Esophagus muscularis mucosa (tissue), 4 donors: ENCODE data around the gene PCK1. TPM values are rescaled to one million over a fixed set of nuclear protein-coding genes. Genes with fewer than 3 reads are reported as not detected.

Experiments used
- DNase-seq: peaks from one replicate; pipeline ENCODE4 v3.0.0-alpha.2; 2017; ENCODE audit errors: extremely low spot score
- H3K27ac ChIP-seq, 4 donors: fragments of 200-600 bp; sonication (generic); replicated peaks in 1 of 4; 1 replicate in 3 of 4; 2 replicates in 1 of 4; pipeline ENCODE4 v1.5.1; 2016 to 2019; ENCODE audit warnings: mild to moderate bottlenecking in 1 of 4
- H3K27me3 ChIP-seq, 4 donors: fragments of 200-600 bp; sonication (generic); one replicate each; pipeline versions ENCODE4 v1.5.1 to v1.6.0; 2016 to 2019
- H3K36me3 ChIP-seq, 4 donors: fragments of 200-600 bp; sonication (generic); one replicate each; pipeline ENCODE4 v1.5.1; 2016 to 2019
- H3K4me1 ChIP-seq, 4 donors: fragments of 200-600 bp; sonication (generic); one replicate each; pipeline ENCODE4 v1.5.1; 2016 to 2019
- H3K4me3 ChIP-seq, 4 donors: fragments of 200-600 bp; sonication (generic); 1 replicate in 2 of 4; 2 replicates in 2 of 4; pipeline ENCODE4 v1.5.1; 2016 to 2019; ENCODE audit warnings: mild to moderate bottlenecking in 4 of 4, moderate library complexity in 1 of 4
- H3K9me3 ChIP-seq, 4 donors: fragments of 200-600 bp; sonication (generic); 1 replicate in 3 of 4; 2 replicates in 1 of 4; pipeline ENCODE4 v1.5.1; 2016 to 2019
- CTCF ChIP-seq, 3 experiments: fragments of 200-600 bp in 2 of 3; fragments of 450-650 bp in 1 of 3; sonication (generic) in 2 of 3; IDR thresholded peaks; one replicate each; pipeline ENCODE4 v1.5.1; 2017 to 2019; ENCODE audit warnings: antibody characterized with exemption in 3 of 3, mild to moderate bottlenecking in 2 of 3, moderate library complexity in 1 of 3
- EP300 ChIP-seq: sonication (generic); formaldehyde crosslinking; IDR thresholded peaks from one replicate; pipeline ENCODE4 v1.6.1; 2017; ENCODE audit warnings: antibody characterized with exemption
- POLR2A ChIP-seq: fragments of 450-650 bp; IDR thresholded peaks from one replicate; pipeline ENCODE4 v1.6.1; 2017; ENCODE audit warnings: antibody characterized with exemption, moderate library complexity, mild to moderate bottlenecking, low read depth
- POLR2AphosphoS5 ChIP-seq, 2 donors: sonication (generic); formaldehyde crosslinking; IDR thresholded peaks; one replicate each; pipeline ENCODE4 v1.6.1; 2017; ENCODE audit warnings: antibody characterized with exemption in 2 of 2
- WGBS: methylation state at CpG from one replicate; pipeline ENCODE4 v1.1.5; 2018; 5-methylcytosine and 5-hydroxymethylcytosine counted together
- intact Hi-C: fragments of 100-400 bp; cut with DNase I; formaldehyde crosslinking; loops from one replicate; pipeline ENCODE4 v1.15.1; 2023
- total RNA-seq, 4 donors: library from RNA; depleted of rRNA; stranded (reverse); fragments of >200 nt; gene quantifications; one replicate each; pipeline versions ENCODE4 v1.1.0 to v1.2.1, GENCODE V29; 2016

Gene PCK1
- total RNA-seq, 4 donors from 2014 or later: under 0.01 to 0.63 (median 0.06) TPM; not detected in 1

GRCh38 chr20:57608516-57608915 is 47.6 kb downstream of the PCK1 start:
- no peaks in the 10 kb centered on the region for H3K4me1 ChIP-seq
- no peak for DNase-seq
- intact Hi-C loops: no loop called here
- H3K4me3 ChIP-seq: no peak overlapping the region
- no peaks in the 10 kb centered on the region for H3K9me3 ChIP-seq
- peaks cover 0 to 38% (median 0%) of the 10 kb centered on the region in 4 donors for H3K27me3 ChIP-seq
- 85% methylated on average over 4 of the region's 7 CpGs for WGBS
- TF ChIP-seq POLR2A (no peak), POLR2AphosphoS5 (IDR thresholded peaks at IDR 0.05) (no peak), CTCF (IDR thresholded peaks at IDR 0.05) (no peak), EP300 (no peak)
- H3K36me3 ChIP-seq: no peaks in the 10 kb centered on the region
- no peak overlapping the region for H3K27ac ChIP-seq

GRCh38 chr20:57609086-57609841 is 48.4 kb downstream of the PCK1 start:
- Histone ChIP-seq H3K27me3 (peaks cover 0 to 38% (median 0%) of the 10 kb centered on the region in 4 donors), H3K4me1 (no peaks in the 10 kb centered on the region), H3K36me3 (no peaks in the 10 kb centered on the region), H3K27ac (no peak overlapping the region), H3K4me3 (no peak overlapping the region), H3K9me3 (no peaks in the 10 kb centered on the region)
- no peak for TF ChIP-seq POLR2A
- TF ChIP-seq POLR2AphosphoS5 (IDR thresholded peaks at IDR 0.05): no peak
- TF ChIP-seq CTCF (IDR thresholded peaks at IDR 0.05): no peak
- TF ChIP-seq EP300: no peak
- intact Hi-C loops: no loop called here
- no peak for DNase-seq
- WGBS: 87% methylated on average over 11 of the region's 16 CpGs

GRCh38 chr20:57609842-57610167 is 48.9 kb downstream of the PCK1 start:
- H3K4me3 ChIP-seq: no peak overlapping the region
- no peak for DNase-seq
- H3K27me3 ChIP-seq: peaks cover 0 to 40% (median 0%) of the 10 kb centered on the region in 4 donors
- no peak for TF ChIP-seq CTCF (IDR thresholded peaks at IDR 0.05)
- no peak for TF ChIP-seq POLR2AphosphoS5 (IDR thresholded peaks at IDR 0.05)
- no peak for TF ChIP-seq EP300
- no peak for TF ChIP-seq POLR2A
- H3K9me3 ChIP-seq: no peaks in the 10 kb centered on the region
- H3K4me1 ChIP-seq: no peaks in the 10 kb centered on the region
- no peak overlapping the region for H3K27ac ChIP-seq
- intact Hi-C loops: no loop called here
- 90% methylated on average over 8 of the region's 8 CpGs for WGBS
- H3K36me3 ChIP-seq: no peaks in the 10 kb centered on the region

- Histone ChIP-seq H3K27ac (no peak overlapping the region), H3K9me3 (no peaks in the 10 kb centered on the region), H3K27me3 (peaks cover 0 to 43% (median 0%) of the 10 kb centered on the region in 4 donors), H3K4me1 (no peaks in the 10 kb centered on the region), H3K4me3 (no peak overlapping the region), H3K36me3 (no peaks in the 10 kb centered on the region)
- 86% methylated on average over 18 of the region's 18 CpGs for WGBS
- intact Hi-C loops: no loop called here
- no peak for DNase-seq
- TF ChIP-seq POLR2AphosphoS5 (IDR thresholded peaks at IDR 0.05): no peak
- no peak for TF ChIP-seq POLR2A
- TF ChIP-seq CTCF (IDR thresholded peaks at IDR 0.05): no peak
- TF ChIP-seq EP300: no peak
Measured at GRCh38 chr20:57610261-57610952, 49.5 kb downstream of the PCK1 start.
